MM.1S (cell line): ENCODE data around the gene TNIK.

ENCODE experiments used
- DNase-seq: peaks from one replicate; pipeline ENCODE4 v3.0.0-alpha.2; 2015
- H2AFZ ChIP-seq: fragments of 300-600 bp; sonication (generic); 2 replicates; pipeline ENCODE4 v1.6.0; 2016; ENCODE audit warnings: antibody characterized with exemption, low read length
- H3F3A ChIP-seq: fragments of 300-600 bp; sonication (generic); 2 replicates; pipeline ENCODE4 v1.6.1; 2016; ENCODE audit warnings: mild to moderate bottlenecking, antibody characterized with exemption, low read length, moderate library complexity, mixed read lengths; ENCODE audit not compliant: insufficient read depth
- H3K27ac ChIP-seq: fragments of 300-600 bp; sonication (generic); 2 replicates; pipeline ENCODE4 v1.5.1; 2016; ENCODE audit warnings: mild to moderate bottlenecking, low read length
- H3K27me3 ChIP-seq: fragments of 300-600 bp; sonication (generic); replicated peaks from 2 replicates; pipeline ENCODE4 v1.6.0; 2016; ENCODE audit warnings: low read length; ENCODE audit not compliant: insufficient read depth
- H3K36me3 ChIP-seq: fragments of 300-600 bp; sonication (generic); replicated peaks from 2 replicates; pipeline ENCODE4 v1.6.1; 2016; ENCODE audit warnings: mild to moderate bottlenecking, low read length, mixed read lengths; ENCODE audit not compliant: insufficient read depth
- H3K4me1 ChIP-seq: fragments of 300-600 bp; sonication (generic); 2 replicates; pipeline ENCODE4 v1.6.1; 2016; ENCODE audit warnings: low read length, mixed read lengths
- H3K4me2 ChIP-seq: fragments of 300-600 bp; sonication (generic); 2 replicates; pipeline ENCODE4 v1.6.0; 2016; ENCODE audit warnings: low read depth, low read length
- H3K4me3 ChIP-seq: fragments of 300-600 bp; sonication (generic); 2 replicates; pipeline ENCODE4 v1.5.1; 2016; ENCODE audit warnings: low read length, mixed read lengths
- H3K79me2 ChIP-seq: fragments of 300-600 bp; sonication (generic); 2 replicates; pipeline ENCODE4 v1.6.1; 2016; ENCODE audit warnings: mixed run types, low read length, mixed read lengths
- H3K9ac ChIP-seq: fragments of 300-600 bp; sonication (generic); 2 replicates; pipeline ENCODE4 v1.6.1; 2016; ENCODE audit warnings: low read length, mixed read lengths
- H3K9me2 ChIP-seq: fragments of 300-600 bp; sonication (generic); replicated peaks from 2 replicates; pipeline ENCODE4 v1.6.1; 2016; ENCODE audit warnings: mild to moderate bottlenecking, low read length, mixed read lengths; ENCODE audit not compliant: insufficient read depth
- H3K9me3 ChIP-seq: fragments of 300-600 bp; sonication (generic); replicated peaks from 2 replicates; pipeline ENCODE4 v1.6.1; 2016; ENCODE audit warnings: mild to moderate bottlenecking, low read length, mixed read lengths; ENCODE audit not compliant: insufficient read depth
- H4K20me1 ChIP-seq: fragments of 300-600 bp; sonication (generic); 2 replicates; pipeline ENCODE4 v1.6.1; 2016; ENCODE audit warnings: mild to moderate bottlenecking, low read length, moderate library complexity, mixed read lengths; ENCODE audit not compliant: insufficient read depth
- CTCF ChIP-seq: fragments of 300-600 bp; sonication (generic); IDR thresholded peaks from 2 replicates; pipeline ENCODE4 v1.5.1; 2016; ENCODE audit warnings: antibody characterized with exemption, low read length, mixed read lengths
- EZH2 ChIP-seq: fragments of 300-600 bp; sonication (generic); optimal IDR thresholded peaks from 2 replicates; pipeline ENCODE3; 2017; ENCODE audit warnings: low read depth, mild to moderate bottlenecking, antibody characterized with exemption, low read length, mixed read lengths
- EZH2phosphoT487 ChIP-seq: fragments of 300-600 bp; sonication (generic); IDR thresholded peaks from 2 replicates; pipeline ENCODE4 v1.6.1; 2018; ENCODE audit warnings: antibody characterized with exemption, low read length

TNIK gene

GRCh38 chr3:171221104-171221503 is 239.1 kb downstream of the TNIK start:
- H3K9me3 ChIP-seq: no peaks in the 10 kb centered on the region
- H3K27me3 ChIP-seq: no peaks in the 10 kb centered on the region
- DNase-seq: no peak
- peaks cover 21% of the 10 kb centered on the region for H3K4me1 ChIP-seq
- H3K36me3 ChIP-seq: no peaks in the 10 kb centered on the region
- no peak overlapping the region for H2AFZ ChIP-seq
- no peaks in the 10 kb centered on the region for H3K9me2 ChIP-seq
- H3K9ac ChIP-seq: no peak overlapping the region
- H3K79me2 ChIP-seq: no peaks in the 10 kb centered on the region
- TF ChIP-seq EZH2: no peak
- TF ChIP-seq CTCF: no peak
- TF ChIP-seq EZH2phosphoT487: no peak
- H3F3A ChIP-seq: peaks cover 4% of the 10 kb centered on the region; the same call in 1 of the 2 replicates
- H3K4me2 ChIP-seq: no peak overlapping the region
- H3K4me3 ChIP-seq: no peak overlapping the region
- no peaks in the 10 kb centered on the region for H4K20me1 ChIP-seq
- H3K27ac ChIP-seq: no peak overlapping the region

GRCh38 chr3:171219258-171219657 is 240.9 kb downstream of the TNIK start:
- peaks cover 3% of the 10 kb centered on the region for H3K4me1 ChIP-seq
- no peaks in the 10 kb centered on the region for H3K9me3 ChIP-seq
- no peak overlapping the region for H3K9ac ChIP-seq
- no peak for TF ChIP-seq EZH2phosphoT487
- no peak for TF ChIP-seq EZH2
- TF ChIP-seq CTCF: no peak
- no peaks in the 10 kb centered on the region for H3F3A ChIP-seq
- H3K27me3 ChIP-seq: no peaks in the 10 kb centered on the region
- no peaks in the 10 kb centered on the region for H3K9me2 ChIP-seq
- no peaks in the 10 kb centered on the region for H3K79me2 ChIP-seq
- H3K36me3 ChIP-seq: no peaks in the 10 kb centered on the region
- no peaks in the 10 kb centered on the region for H4K20me1 ChIP-seq
- no peak overlapping the region for H3K4me2 ChIP-seq
- no peak overlapping the region for H2AFZ ChIP-seq
- DNase-seq: no peak
- H3K4me3 ChIP-seq: no peak overlapping the region
- H3K27ac ChIP-seq: no peak overlapping the region

- no peaks in the 10 kb centered on the region for H3F3A ChIP-seq
- H3K27ac ChIP-seq: no peak overlapping the region
- no peaks in the 10 kb centered on the region for H3K4me1 ChIP-seq
- no peak overlapping the region for H3K9ac ChIP-seq
- TF ChIP-seq EZH2phosphoT487: no peak
- no peak for TF ChIP-seq CTCF
- TF ChIP-seq EZH2: no peak
- H4K20me1 ChIP-seq: no peaks in the 10 kb centered on the region
- no peaks in the 10 kb centered on the region for H3K9me2 ChIP-seq
- H3K36me3 ChIP-seq: no peaks in the 10 kb centered on the region
- H3K4me2 ChIP-seq: no peak overlapping the region
- H3K4me3 ChIP-seq: no peak overlapping the region
- no peaks in the 10 kb centered on the region for H3K9me3 ChIP-seq
- no peaks in the 10 kb centered on the region for H3K79me2 ChIP-seq
- no peak overlapping the region for H2AFZ ChIP-seq
- no peaks in the 10 kb centered on the region for H3K27me3 ChIP-seq
- DNase-seq: no peak
These were observed 242.1 kb downstream of the TNIK start for GRCh38 chr3:171218069-171218468.
